Measurements from ENCODE around the gene HCFC1.

DNA sequence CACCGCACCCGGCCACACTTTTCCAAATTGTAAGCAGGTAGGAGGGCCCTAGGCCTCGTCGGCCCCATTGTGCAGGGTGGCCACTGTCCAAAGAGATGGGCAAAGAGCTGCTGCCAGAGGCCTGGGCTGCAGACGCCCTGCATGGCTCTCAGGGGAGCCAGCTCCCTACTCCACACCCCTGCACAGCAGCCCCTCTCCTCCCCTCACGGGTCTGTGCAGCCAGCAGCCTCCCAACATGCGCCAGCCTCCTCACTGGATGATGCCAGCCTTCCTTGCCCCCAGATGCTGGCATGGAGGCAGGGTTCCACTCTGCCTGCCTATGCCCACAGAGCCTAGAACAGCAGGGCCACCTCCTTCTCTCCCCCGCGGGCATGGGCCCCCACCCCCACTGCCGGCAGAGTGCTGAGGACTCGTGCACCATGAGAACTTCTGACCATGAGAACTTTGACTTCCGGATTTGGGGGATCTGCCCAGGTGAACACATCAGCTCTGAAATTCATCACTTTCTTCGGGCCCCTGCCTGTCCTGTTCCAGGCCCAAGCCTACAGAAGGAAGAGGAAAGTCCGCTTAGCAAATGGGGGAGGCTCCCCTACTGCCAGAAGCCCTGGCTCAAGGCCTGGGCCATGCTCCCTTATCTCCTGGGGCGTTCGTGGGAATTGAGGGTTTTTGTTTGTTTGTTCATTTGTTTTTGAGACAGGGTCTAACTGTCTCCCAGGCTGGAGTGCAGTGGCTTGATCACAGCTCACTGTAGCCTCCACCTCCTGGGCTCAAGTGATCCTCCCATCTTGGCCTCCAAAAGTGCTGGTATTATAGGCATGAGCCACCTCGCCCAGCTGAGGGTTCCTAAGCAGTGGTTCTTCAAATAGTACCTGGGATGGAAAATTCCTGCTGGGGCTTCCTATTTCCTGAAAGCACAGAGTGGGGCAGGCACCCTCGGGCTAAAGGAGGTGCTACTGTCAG, 40.0 kb upstream of the HCFC1 start:
- TF ChIP-seq POLR2AphosphoS5 (IDR thresholded peaks at IDR 0.05; ENCODE audit: low read depth, low read length) (no peak; the same call in 1 of the 2 replicates), POLR2A (IDR thresholded peaks at IDR 0.05; ENCODE audit: low read depth, low read length) (no peak), TAF1 (IDR thresholded peaks at IDR 0.05; ENCODE audit: borderline replicate concordance, low read depth, low read length) (no peak)
